Kidney (tissue), 14 donors: ENCODE results near the gene SLC6A15. TPM values are rescaled to one million over a fixed set of nuclear protein-coding genes. Genes with fewer than 3 reads are reported as not detected.

Source experiments
- DNase-seq, 5 donors: peaks; one replicate each; pipeline ENCODE4 v3.0.0-alpha.2; 2013 to 2020
- FAIRE-seq: peaks from 2 replicates; lab custom pipeline; 2012; peaks lifted over from hg19 to GRCh38; lab: Jason Lieb, UNC
- H3K27ac ChIP-seq, 2 donors: one replicate each; pipeline ENCODE4 v1.7.0; 2013; ENCODE audit warnings: low read depth in 2 of 2, low read length in 2 of 2, inconsistent platforms in 1 of 2
- H3K27me3 ChIP-seq: one replicate; pipeline ENCODE4 v1.7.1; 2013; ENCODE audit warnings: low read length, inconsistent platforms; ENCODE audit not compliant: control insufficient read depth, insufficient read depth
- H3K36me3 ChIP-seq, 3 donors: one replicate each; pipeline versions ENCODE4 v1.7.0 to v1.7.1; 2013; ENCODE audit warnings: low read length in 3 of 3, control low read depth in 1 of 3, inconsistent platforms in 1 of 3; ENCODE audit not compliant: insufficient read depth in 3 of 3, control insufficient read depth in 2 of 3
- H3K4me1 ChIP-seq, 3 donors: one replicate each; pipeline versions ENCODE4 v1.7.0 to v1.7.1; 2013; ENCODE audit warnings: low read length in 3 of 3, inconsistent platforms in 1 of 3, low read depth in 1 of 3; ENCODE audit not compliant: control insufficient read depth in 2 of 3, insufficient read depth in 2 of 3
- H3K4me3 ChIP-seq, 3 donors: one replicate each; pipeline versions ENCODE4 v1.7.0 to v1.8.1; 2013; ENCODE audit warnings: low read length in 3 of 3, control low read depth in 1 of 3, inconsistent platforms in 1 of 3
- H3K9ac ChIP-seq, 3 donors: one replicate each; pipeline versions ENCODE4 v1.7.0 to v1.7.1; 2013; ENCODE audit warnings: low read length in 3 of 3, control low read depth in 1 of 3, inconsistent platforms in 1 of 3
- H3K9me3 ChIP-seq, 3 donors: one replicate each; pipeline versions ENCODE4 v1.7.0 to v1.7.1; 2013; ENCODE audit warnings: low read length in 3 of 3, control low read depth in 1 of 3, inconsistent platforms in 1 of 3; ENCODE audit not compliant: control insufficient read depth in 2 of 3, insufficient read depth in 1 of 3
- intact Hi-C: fragments of 100-400 bp; cut with DNase I; formaldehyde crosslinking; loops from one replicate; pipeline ENCODE4 v1.11.1; 2022
- polyA plus RNA-seq: library from polyadenylated mRNA; stranded (reverse); fragments of 350-450 nt; fragmentation: Illumina TruSeq; extraction: RNeasy Lipid Tissue Mini Kit (QIAGEN cat#74804); gene quantifications from one replicate; pipeline ENCODE4 v1.2.3, GENCODE V29; 2014; ENCODE audit warnings: low read depth, low replicate concordance; ENCODE audit not compliant: insufficient read depth
- total RNA-seq: library from RNA; stranded (reverse); fragmentation: NEBNext Ultra II Directional; extraction: Animal tissue kit (Norgen Biotek cat#: 25700); gene quantifications from one replicate; pipeline ENCODE4 v1.2.1, GENCODE V29; 2021
- TF ChIP-seq, protein P1 (sequence below): IDR thresholded peaks from 3 replicates; pipeline ENCODE4 v1.5.1; 2012; ENCODE audit warnings: mild to moderate bottlenecking, moderate library complexity, borderline replicate concordance; ENCODE audit not compliant: insufficient read depth; ENCODE audit errors: extremely low read depth
- donor health status: control.
- donor health status: control.
- donor health status: control.
- donor health status: control.
- donor health status: control.
- donor health status: DM: yes; HTN: yes; CAD: no.
- donor health status: Normal renal cell carcinoma (clear cell type).

SLC6A15 gene
- total and polyA plus RNA-seq, 2 donors from 2014 or later, result 0.28 TPM; not detected in 1

DNA sequence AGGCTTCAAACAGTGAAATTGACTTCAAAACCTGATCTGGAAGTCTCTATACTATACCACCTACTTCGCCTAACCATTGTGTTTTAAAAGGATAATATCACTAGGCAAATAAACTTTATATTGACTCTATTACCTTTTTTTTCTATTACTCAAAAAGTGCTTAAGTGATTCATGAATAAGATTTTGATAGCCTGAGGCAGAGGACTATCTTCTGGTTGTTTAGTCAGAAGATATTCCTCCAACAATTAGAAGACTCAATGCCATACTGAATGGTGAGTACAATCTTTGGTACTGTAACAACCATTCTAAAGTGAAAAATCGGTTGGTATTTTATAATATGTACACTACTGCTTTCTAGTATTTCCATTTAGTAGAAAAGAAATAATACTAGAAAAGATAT, 22.8 kb downstream of the SLC6A15 start:
- intact Hi-C loops, result no loop called here
- DNase-seq (no peak), FAIRE-seq (no peak)
- H3K4me1 ChIP-seq, result no peaks in the 10 kb centered on the region
- no peaks in the 10 kb centered on the region for H3K27me3 ChIP-seq
- no peaks in the 10 kb centered on the region for H3K36me3 ChIP-seq
- H3K9ac ChIP-seq, result no peak overlapping the region
- H3K27ac ChIP-seq, result no peak overlapping the region
- H3K4me3 ChIP-seq, result no peak overlapping the region
- TF ChIP-seq, protein P1, sequence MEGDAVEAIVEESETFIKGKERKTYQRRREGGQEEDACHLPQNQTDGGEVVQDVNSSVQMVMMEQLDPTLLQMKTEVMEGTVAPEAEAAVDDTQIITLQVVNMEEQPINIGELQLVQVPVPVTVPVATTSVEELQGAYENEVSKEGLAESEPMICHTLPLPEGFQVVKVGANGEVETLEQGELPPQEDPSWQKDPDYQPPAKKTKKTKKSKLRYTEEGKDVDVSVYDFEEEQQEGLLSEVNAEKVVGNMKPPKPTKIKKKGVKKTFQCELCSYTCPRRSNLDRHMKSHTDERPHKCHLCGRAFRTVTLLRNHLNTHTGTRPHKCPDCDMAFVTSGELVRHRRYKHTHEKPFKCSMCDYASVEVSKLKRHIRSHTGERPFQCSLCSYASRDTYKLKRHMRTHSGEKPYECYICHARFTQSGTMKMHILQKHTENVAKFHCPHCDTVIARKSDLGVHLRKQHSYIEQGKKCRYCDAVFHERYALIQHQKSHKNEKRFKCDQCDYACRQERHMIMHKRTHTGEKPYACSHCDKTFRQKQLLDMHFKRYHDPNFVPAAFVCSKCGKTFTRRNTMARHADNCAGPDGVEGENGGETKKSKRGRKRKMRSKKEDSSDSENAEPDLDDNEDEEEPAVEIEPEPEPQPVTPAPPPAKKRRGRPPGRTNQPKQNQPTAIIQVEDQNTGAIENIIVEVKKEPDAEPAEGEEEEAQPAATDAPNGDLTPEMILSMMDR, result no peak
- H3K9me3 ChIP-seq, result no peaks in the 10 kb centered on the region

DNA sequence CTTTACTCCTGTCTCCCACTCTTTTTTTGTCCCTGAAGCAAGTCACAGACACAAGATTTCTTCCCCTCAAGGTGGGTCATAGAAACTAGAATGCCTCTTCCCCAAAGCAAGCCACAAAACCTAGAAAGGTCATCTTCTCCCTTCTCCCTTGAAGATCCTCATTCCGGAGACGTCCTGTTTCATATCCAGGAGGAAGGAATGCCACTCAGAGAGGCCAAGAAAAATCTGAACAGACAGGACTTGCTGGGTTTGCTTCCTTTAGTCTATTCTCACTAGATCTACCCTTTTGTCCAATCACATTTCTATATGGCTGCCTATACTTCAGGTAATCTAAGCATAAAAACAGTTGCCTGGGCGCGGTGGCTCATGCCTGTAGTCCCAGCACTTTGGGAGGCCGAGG, 23.7 kb downstream of the SLC6A15 start:
- H3K4me1 ChIP-seq, result no peaks in the 10 kb centered on the region
- TF ChIP-seq, protein P1, result no peak
- no peak overlapping the region for H3K9ac ChIP-seq
- H3K36me3 ChIP-seq, result no peaks in the 10 kb centered on the region
- no peaks in the 10 kb centered on the region for H3K27me3 ChIP-seq
- H3K9me3 ChIP-seq, result no peaks in the 10 kb centered on the region
- FAIRE-seq, result no peak
- no peak overlapping the region for H3K4me3 ChIP-seq
- no peak overlapping the region for H3K27ac ChIP-seq
- intact Hi-C loops, result no loop called here
- no peak for DNase-seq

DNA sequence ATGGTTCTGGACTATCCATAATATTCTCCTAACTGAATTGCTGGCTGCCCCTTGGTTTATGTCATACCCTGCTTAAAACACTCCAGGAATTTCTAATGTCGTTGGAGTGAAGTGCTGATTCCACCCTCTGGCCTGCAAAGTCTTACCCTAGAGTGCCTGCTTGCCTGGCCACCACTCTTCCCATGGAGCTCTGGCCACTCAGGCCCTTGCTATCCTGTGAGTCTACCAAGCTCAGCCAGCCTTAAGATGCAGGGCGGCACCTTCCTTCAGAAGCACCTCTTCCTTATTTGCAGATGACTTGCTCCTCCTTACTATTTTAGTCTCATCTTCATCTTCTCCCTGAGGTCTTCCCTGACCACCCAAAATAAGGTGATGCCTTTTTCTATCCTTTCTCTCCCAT, 35.3 kb downstream of the SLC6A15 start:
- Histone ChIP-seq H3K4me1 (no peaks in the 10 kb centered on the region), H3K27ac (no peak overlapping the region), H3K9me3 (no peaks in the 10 kb centered on the region), H3K36me3 (no peaks in the 10 kb centered on the region), H3K4me3 (no peak overlapping the region), H3K27me3 (no peaks in the 10 kb centered on the region), H3K9ac (no peak overlapping the region)
- FAIRE-seq, result no peak
- no peak for DNase-seq
- intact Hi-C loops, result loop anchor here (10.0 kb wide), 1 partner anchor 147 kb away; no protein-coding TSS in a partner anchor
- TF ChIP-seq, protein P1, result no peak

DNA sequence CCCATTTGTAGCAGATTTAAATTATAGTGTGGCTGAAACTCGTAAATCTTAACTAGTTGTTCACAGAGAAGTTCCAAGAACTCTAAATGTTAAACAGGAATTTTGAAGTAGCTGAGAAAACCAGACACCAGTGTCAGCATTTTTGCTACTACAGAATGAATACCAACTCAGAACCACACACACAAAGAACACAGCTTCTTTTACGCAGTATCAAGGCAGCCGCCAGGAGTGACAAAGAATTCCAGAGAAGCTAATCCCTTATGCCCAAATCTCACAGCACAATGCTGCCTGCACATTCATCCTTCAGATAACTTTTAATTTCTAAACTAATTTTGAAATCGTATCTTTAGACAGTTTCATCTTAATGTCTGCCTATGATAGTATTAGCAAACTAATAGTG, 37.4 kb downstream of the SLC6A15 start:
- no peaks in the 10 kb centered on the region for H3K4me1 ChIP-seq
- H3K4me3 ChIP-seq, result no peak overlapping the region
- H3K9ac ChIP-seq, result no peak overlapping the region
- TF ChIP-seq, protein P1, result no peak
- FAIRE-seq, result no peak
- no peaks in the 10 kb centered on the region for H3K27me3 ChIP-seq
- H3K36me3 ChIP-seq, result no peaks in the 10 kb centered on the region
- intact Hi-C loops, result loop anchor here (10.0 kb wide), 1 partner anchor 150 kb away; no protein-coding TSS in a partner anchor
- DNase-seq, result no peak
- no peaks in the 10 kb centered on the region for H3K9me3 ChIP-seq
- no peak overlapping the region for H3K27ac ChIP-seq
